HG03575 (cell line): Measurements from ENCODE around the gene ANO3.
A peak's percentile ranks its signal among the peaks of the same experiment; 100 is the strongest.
"Not testable (repeated sequence)": the region's sequence is repeated elsewhere in the genome, so short reads cannot be mapped to it uniquely, and the experiment has no call there.

Experiments
- ATAC-seq: cut with Tn5 transposase; IDR thresholded peaks from one replicate; pipeline ENCODE4 v1.9.1; 2021; ENCODE audit not compliant: unreplicated experiment, insufficient number of reproducible peaks, low FRiP score; ENCODE audit errors: extremely low read depth

Gene ANO3

GRCh38 chr11:26331911-26332571 lies at the start of gene ANO3:
ANO3 (plus strand) TSS chr11:26332130; CDS start chr11:26332276, 146 bp downstream.
- ATAC-seq, result no peak

DNA sequence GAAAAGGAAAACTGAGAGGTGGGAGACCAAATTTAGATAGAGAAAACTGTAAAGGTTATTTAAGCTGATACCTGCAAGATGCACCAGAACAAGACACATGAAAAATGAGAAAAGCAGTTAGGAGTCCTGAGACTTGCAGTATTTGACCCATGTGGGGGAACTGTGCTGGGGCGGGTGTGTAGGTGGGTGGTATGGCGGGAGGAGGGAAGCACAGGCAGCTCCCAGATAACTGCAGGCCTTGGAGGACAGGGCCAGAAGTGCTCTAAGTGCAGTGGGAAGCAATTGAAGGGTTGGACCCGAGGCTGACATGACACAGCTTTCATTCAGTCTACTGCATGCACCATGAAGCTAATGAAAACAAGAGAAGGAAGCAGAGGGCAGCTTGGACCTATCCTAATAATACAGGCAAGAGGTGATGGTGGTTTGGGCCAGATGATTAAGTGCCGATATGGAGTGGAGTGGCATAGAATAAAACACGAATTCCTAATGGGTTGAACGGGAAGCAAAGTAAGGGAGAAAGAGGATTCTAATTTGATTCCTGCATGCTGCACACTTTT lies 48.0 kb upstream of the ANO3 start:
- ATAC-seq, result no peak

GRCh38 chr11:26285608-26286007 lies 46.3 kb upstream of the ANO3 start:
- no peak for ATAC-seq

GRCh38 chr11:26286472-26287066 lies 45.4 kb upstream of the ANO3 start:
- no peak for ATAC-seq

GRCh38 chr11:26287067-26287518 lies 44.8 kb upstream of the ANO3 start:
- ATAC-seq, result no peak

DNA sequence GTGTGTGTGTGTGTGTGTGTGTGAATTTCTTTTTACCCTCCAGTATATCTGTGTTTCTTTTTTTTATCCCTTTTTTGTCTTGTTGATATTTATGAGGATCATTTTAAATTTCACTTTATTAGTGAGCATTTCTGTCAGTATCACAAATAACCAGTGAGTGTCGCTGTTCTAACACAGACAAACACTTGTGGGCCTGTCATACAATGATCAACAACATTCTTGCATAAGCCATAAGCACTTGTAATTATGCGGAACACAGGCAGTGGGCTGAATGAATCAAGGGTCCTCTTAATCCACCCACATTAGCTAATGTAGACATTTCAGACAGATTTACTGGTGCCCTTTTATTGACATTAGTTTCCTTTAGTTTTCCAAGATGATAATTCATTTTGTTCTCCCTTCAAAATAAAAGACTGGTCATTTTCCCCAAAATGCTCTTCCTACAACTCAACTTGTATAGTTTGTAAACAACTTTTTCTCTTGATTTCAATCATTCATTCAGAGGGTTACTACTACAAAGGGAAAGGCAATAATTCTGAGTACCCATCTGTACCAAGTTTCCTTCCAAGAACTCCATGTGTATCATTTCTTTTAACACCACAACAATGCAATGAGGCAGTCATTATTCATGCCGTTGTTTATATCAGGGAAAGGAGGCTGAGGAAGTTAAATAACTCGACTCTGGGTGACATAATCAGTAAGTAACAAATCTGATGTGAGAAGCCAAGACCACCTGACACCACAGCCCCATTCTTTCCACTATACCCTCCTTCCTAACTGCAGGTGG lies 34.5 kb upstream of the ANO3 start:
- ATAC-seq, result peak; percentile 58

DNA sequence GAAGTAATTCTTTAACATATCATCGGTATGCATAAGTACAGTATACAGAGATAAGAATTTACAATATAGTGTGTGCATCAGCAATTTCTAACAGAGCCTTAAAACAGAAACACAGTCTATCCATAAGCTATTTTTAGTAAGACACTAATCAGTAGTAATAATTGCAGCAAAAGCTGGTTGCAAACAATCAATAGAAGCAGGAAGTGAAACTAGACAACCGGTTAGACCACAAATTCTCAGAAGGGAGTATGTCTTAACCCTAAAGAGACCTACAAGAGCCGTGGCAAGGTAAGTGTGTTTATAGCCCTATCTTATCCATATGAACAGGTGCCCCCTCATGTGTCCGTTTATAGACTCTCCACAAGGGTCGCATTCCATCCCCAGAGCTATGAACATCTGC lies 15.6 kb upstream of the ANO3 start:
- ATAC-seq, result not testable (repeated sequence)

GRCh38 chr11:26319906-26320305 lies 12.0 kb upstream of the ANO3 start:
- no peak for ATAC-seq

- no peak for ATAC-seq
Observed at GRCh38 chr11:26321516-26321915, 10.4 kb upstream of the ANO3 start.

DNA sequence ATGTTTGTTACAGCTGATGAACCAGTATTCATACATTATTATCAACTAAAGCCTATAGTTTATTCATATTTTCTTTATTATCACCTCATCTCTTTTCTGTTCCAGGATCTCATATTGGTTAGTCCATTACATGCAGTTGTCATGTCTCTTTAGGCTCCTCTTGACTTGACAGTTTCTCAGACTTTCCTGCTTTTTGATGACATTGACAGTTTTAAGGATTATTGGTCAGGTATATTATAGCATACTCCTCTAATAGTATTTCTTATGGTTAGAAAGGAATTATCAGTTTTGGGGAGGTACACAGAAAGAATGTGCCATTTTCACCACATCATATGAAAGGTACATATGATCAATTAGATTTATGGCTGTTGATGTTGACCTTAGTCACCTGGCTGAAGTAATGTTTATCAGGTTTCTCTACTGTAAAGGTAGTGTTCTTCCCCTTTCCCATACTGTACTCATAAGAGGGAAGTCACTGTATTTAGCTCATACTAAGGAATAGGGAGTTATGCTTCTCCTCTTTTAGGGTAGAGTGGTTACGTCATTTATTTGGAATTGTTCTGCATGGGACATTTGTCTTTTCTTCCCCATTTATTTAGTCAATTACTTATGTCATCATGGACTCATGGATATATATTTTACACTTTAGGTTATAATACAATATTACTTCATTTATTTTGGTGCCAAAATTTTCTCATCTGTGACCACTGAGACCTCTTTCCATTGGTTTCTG lies 9.4 kb upstream of the ANO3 start:
- ATAC-seq, result no peak

- ATAC-seq, result no peak
Observed at GRCh38 chr11:26323837-26324236, 8.1 kb upstream of the ANO3 start.

GRCh38 chr11:26324270-26324669 lies 7.7 kb upstream of the ANO3 start:
- no peak for ATAC-seq

DNA sequence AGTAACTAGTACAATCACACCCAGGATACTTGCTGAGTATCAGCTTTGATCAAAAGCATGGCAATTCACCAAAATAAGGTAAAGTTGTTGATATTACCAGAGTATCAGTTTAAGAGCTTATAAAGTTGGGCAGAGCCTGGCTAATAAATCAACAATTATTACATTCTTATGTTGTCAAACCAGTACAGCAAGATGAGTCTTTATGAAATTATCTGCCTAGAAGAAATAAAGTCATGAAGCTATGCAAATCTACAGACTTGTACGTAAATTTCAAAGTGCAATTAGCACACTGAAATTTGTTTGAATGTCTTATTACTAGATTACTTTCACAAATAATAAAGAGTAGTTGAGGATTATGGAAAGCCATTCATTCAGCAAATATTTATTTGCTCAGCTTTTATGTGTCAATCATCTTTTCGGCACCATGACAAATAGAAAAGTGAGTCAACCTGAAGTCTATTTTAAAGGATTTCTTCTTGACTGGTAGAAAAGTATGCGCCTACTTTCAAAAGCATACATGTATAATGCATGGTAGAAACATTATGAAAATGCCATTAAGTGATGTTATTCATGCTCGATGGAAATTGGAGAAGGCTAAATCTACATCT lies 5.0 kb upstream of the ANO3 start:
- no peak for ATAC-seq

- no peak for ATAC-seq
Observed at GRCh38 chr11:26329206-26329605, 2.7 kb upstream of the ANO3 start.

DNA sequence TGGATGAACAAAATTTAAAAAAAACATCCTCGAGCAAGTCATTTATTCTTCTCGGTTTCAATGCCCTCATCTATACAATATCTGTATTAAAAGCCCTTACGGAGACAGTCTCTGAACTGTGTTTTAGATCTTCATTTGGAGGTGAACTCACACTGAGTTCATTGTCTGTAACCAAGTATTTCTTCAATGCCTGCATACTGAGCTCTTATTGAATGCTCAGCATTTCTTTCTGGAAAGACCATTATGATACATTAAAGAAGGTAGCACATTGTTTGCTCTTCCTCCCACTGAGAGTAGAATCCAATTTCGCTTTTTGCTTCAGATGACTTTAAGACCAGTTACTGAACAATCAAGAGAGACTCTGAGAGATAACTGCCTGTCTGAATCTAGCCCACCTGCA lies 1.7 kb upstream of the ANO3 start:
- no peak for ATAC-seq

DNA sequence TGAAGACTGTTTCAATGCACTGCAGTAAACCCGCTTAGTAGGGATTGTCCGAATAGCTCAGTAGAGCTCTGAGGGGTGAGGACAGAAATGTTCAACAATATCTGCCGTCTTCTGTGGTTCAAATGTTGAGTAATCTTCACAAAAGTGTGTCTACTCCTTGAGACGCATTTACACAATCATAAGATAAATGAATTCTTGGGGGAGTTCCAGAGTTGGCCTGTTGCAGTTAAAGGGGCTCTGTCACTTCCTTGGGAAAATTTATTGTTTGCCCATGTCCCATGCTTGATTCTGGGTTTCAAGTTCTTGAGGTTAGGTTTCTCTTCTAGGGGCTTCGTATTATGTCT lies 614 bp downstream of the ANO3 start:
- ATAC-seq, result no peak

GRCh38 chr11:26333906-26334305 lies 2.0 kb downstream of the ANO3 start:
- no peak for ATAC-seq

DNA sequence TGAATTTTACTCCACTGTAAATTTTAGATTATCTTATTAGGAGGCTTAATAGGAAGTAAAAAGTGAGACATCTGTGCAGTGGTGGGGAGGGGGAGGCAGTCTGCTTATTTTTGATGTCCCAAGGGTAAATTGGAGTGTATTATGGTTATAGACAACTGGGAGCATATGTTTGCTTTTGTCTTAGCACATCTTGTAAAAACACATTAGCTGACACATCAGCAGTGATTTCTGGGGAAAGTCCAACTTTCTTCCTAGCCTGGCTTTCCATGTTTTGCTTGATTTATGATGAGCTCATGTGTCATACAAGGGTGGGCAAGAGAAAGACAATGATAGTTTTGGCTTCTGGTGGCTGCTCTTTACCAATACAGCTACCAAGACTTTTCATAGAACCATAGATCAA lies 4.0 kb downstream of the ANO3 start:
- ATAC-seq, result no peak

- ATAC-seq, result no peak
Observed at GRCh38 chr11:26344647-26345046, 12.7 kb downstream of the ANO3 start.
